GM23338 (cell line): ENCODE measurements around the gene TRPC6. TPM values are rescaled to one million over a fixed set of nuclear protein-coding genes. Genes with fewer than 3 reads are reported as not detected.

Source experiments
- ATAC-seq: fragments of 200-7000 bp; cut with Tn5 transposase; 3 replicates; pipeline ENCODE4 v1.9.1; 2020
- DNase-seq: peaks from one replicate; pipeline ENCODE4 v3.0.0-alpha.2; 2015; ENCODE audit warnings: low spot score
- H2AFZ ChIP-seq: fragments of 200-600 bp; sonication (generic); 2 replicates; pipeline ENCODE4 v1.8.0; 2016; ENCODE audit warnings: antibody characterized with exemption, mild to moderate bottlenecking, moderate library complexity
- H3F3A ChIP-seq: fragments of 200-600 bp; sonication (generic); replicated peaks from 2 replicates; pipeline ENCODE4 v1.8.0; 2017; ENCODE audit warnings: antibody characterized with exemption, mixed run types, low read depth
- H3K27ac ChIP-seq: fragments of 200-600 bp; sonication (generic); 2 replicates; pipeline ENCODE4 v1.6.1; 2016; ENCODE audit warnings: low read depth
- H3K27me3 ChIP-seq: fragments of 200-600 bp; sonication (generic); 2 replicates; pipeline ENCODE4 v1.8.0; 2016; ENCODE audit warnings: mild to moderate bottlenecking, mixed run types, moderate library complexity; ENCODE audit not compliant: insufficient read depth
- H3K36me3 ChIP-seq: fragments of 200-600 bp; sonication (generic); 2 replicates; pipeline ENCODE4 v1.8.0; 2016; ENCODE audit warnings: mild to moderate bottlenecking; ENCODE audit not compliant: insufficient read depth
- H3K4me1 ChIP-seq: fragments of 200-600 bp; sonication (generic); 2 replicates; pipeline ENCODE4 v1.8.0; 2016; ENCODE audit warnings: mild to moderate bottlenecking, moderate library complexity; ENCODE audit not compliant: insufficient read depth
- H3K4me2 ChIP-seq: fragments of 200-600 bp; sonication (generic); 2 replicates; pipeline ENCODE4 v1.7.1; 2017; ENCODE audit warnings: mixed run types
- H3K4me3 ChIP-seq: fragments of 200-600 bp; sonication (generic); 2 replicates; pipeline ENCODE4 v1.6.1; 2016; ENCODE audit warnings: mixed run types
- H3K79me2 ChIP-seq: fragments of 200-600 bp; sonication (generic); replicated peaks from 2 replicates; pipeline ENCODE4 v1.8.0; 2017; ENCODE audit warnings: mild to moderate bottlenecking; ENCODE audit not compliant: insufficient read depth
- H3K9me2 ChIP-seq: fragments of 200-600 bp; sonication (generic); 2 replicates; pipeline ENCODE4 v1.8.0; 2017; ENCODE audit not compliant: insufficient read depth
- H4K20me1 ChIP-seq: fragments of 200-600 bp; sonication (generic); replicated peaks from 2 replicates; pipeline ENCODE4 v1.8.0; 2017; ENCODE audit warnings: mild to moderate bottlenecking; ENCODE audit not compliant: insufficient read depth
- H3K27ac Mint-ChIP-seq: 2 replicates; pipeline ENCODE4 v1.8.0; 2020; ENCODE audit warnings: inconsistent platforms, mild to moderate bottlenecking, moderate library complexity, mixed read lengths
- H3K27me3 Mint-ChIP-seq: 3 replicates; pipeline ENCODE4 v1.8.0; 2022; ENCODE audit warnings: low read depth, mild to moderate bottlenecking, moderate library complexity, mixed read lengths, inconsistent platforms; ENCODE audit not compliant: insufficient read depth, poor library complexity
- H3K36me3 Mint-ChIP-seq: 3 replicates; pipeline ENCODE4 v1.8.0; 2021; ENCODE audit warnings: low read depth, mild to moderate bottlenecking, inconsistent platforms, moderate library complexity, mixed read lengths
- H3K4me1 Mint-ChIP-seq: 3 replicates; pipeline ENCODE4 v1.8.0; 2020; ENCODE audit warnings: mild to moderate bottlenecking, inconsistent platforms, mixed read lengths
- H3K4me3 Mint-ChIP-seq: 3 replicates; pipeline ENCODE4 v1.8.0; 2021; ENCODE audit warnings: moderate library complexity, mild to moderate bottlenecking, inconsistent platforms, mixed read lengths
- H3K9me3 Mint-ChIP-seq: 3 replicates; pipeline ENCODE4 v1.8.0; 2020; ENCODE audit warnings: moderate library complexity, mild to moderate bottlenecking, inconsistent platforms, mixed read lengths
- CREB1 ChIP-seq: fragments of 250-450 bp; sonication (Bioruptor Pico); IDR thresholded peaks from 2 replicates; pipeline ENCODE4 v1.5.0; 2020; ENCODE audit warnings: low read depth, mild to moderate bottlenecking, moderate library complexity
- CTCF ChIP-seq, 2 experiments: fragments of 200-600 bp in 1 of 2; sonication (generic) in 1 of 2; conservative IDR thresholded peaks; 2 replicates each; pipeline versions ENCODE4 v1.5.1 to v1.6.1; 2016 to 2017; ENCODE audit warnings: antibody characterized with exemption in 2 of 2, low read depth in 2 of 2, mild to moderate bottlenecking in 2 of 2, moderate library complexity in 1 of 2
- ETS1 ChIP-seq: IDR thresholded peaks from 2 replicates; pipeline ENCODE4 v1.6.1; 2016; ENCODE audit warnings: antibody characterized with exemption
- EZH2phosphoT487 ChIP-seq: fragments of 200-600 bp; sonication (generic); IDR thresholded peaks from one replicate; pipeline ENCODE4 v1.8.1; 2018; ENCODE audit warnings: antibody characterized with exemption; ENCODE audit not compliant: unreplicated experiment
- JUNB ChIP-seq: IDR thresholded peaks from one replicate; pipeline ENCODE4 v1.6.1; 2016; ENCODE audit warnings: antibody characterized with exemption; ENCODE audit not compliant: unreplicated experiment
- NANOG ChIP-seq: IDR thresholded peaks from 2 replicates; pipeline ENCODE4 v1.6.1; 2016; ENCODE audit warnings: antibody characterized with exemption, borderline replicate concordance
- POLR2AphosphoS5 ChIP-seq: IDR thresholded peaks from 2 replicates; pipeline ENCODE4 v1.6.1; 2016; ENCODE audit warnings: antibody characterized with exemption, low read depth
- REST ChIP-seq: IDR thresholded peaks from one replicate; pipeline ENCODE4 v1.6.1; 2018; ENCODE audit warnings: antibody characterized with exemption; ENCODE audit not compliant: unreplicated experiment
- STAT1 ChIP-seq: IDR thresholded peaks from one replicate; pipeline ENCODE4 v1.6.1; 2016; ENCODE audit warnings: antibody characterized with exemption; ENCODE audit not compliant: unreplicated experiment
- ZNF114 ChIP-seq: fragments of 250-450 bp; sonication (Bioruptor Pico); IDR thresholded peaks from 2 replicates; pipeline ENCODE4 v1.5.0; 2020; ENCODE audit warnings: mild to moderate bottlenecking, moderate library complexity
- ZNF331 ChIP-seq: fragments of 250-450 bp; sonication (Bioruptor Pico); IDR thresholded peaks from 2 replicates; pipeline ENCODE4 v1.5.0; 2020; ENCODE audit warnings: low read depth, mild to moderate bottlenecking, moderate library complexity
- polyA plus RNA-seq: library from polyadenylated mRNA; unstranded; fragments of >200 nt; fragmentation: Nextera tagmentation; extraction: Ambion mirVana; gene quantifications from 2 replicates; pipeline ENCODE4 v1.2.1, GENCODE V29; 2016
- total RNA-seq: library from RNA; depleted of rRNA; stranded (reverse); fragments of >200 nt; shearing (Covaris generic); gene quantifications from 2 replicates; pipeline ENCODE4 v1.2.3, GENCODE V29; 2014

TRPC6 gene
- total and polyA plus RNA-seq, 2 experiments from 2014 or later, result 0.05 to 4.4 TPM

- no peak for ATAC-seq
- Histone ChIP-seq H3K4me1 (no peaks in the 10 kb centered on the region), H4K20me1 (no peaks in the 10 kb centered on the region), H3K9me2 (no peaks in the 10 kb centered on the region), H2AFZ (no peak overlapping the region), H3K27ac (no peak overlapping the region), H3K36me3 (no peaks in the 10 kb centered on the region), H3F3A (no peaks in the 10 kb centered on the region), H3K27me3 (no peaks in the 10 kb centered on the region), H3K79me2 (no peaks in the 10 kb centered on the region), H3K4me3 (no peak overlapping the region), H3K4me2 (no peak overlapping the region)
- no peaks in the 10 kb centered on the region for H3K4me1 Mint-ChIP-seq
- no peaks in the 10 kb centered on the region for H3K27me3 Mint-ChIP-seq
- H3K36me3 Mint-ChIP-seq, result no peaks in the 10 kb centered on the region
- no peak for DNase-seq
- no peaks in the 10 kb centered on the region for H3K9me3 Mint-ChIP-seq
- no peak overlapping the region for H3K4me3 Mint-ChIP-seq
- no peak for TF ChIP-seq EZH2phosphoT487
- TF ChIP-seq NANOG, result no peak
- no peak for TF ChIP-seq STAT1
- no peak for TF ChIP-seq POLR2AphosphoS5
- TF ChIP-seq CTCF (conservative IDR thresholded peaks at IDR 0.05; ENCODE audit: low read depth in 2 of 2), result no peak
- TF ChIP-seq REST, result no peak
- no peak for TF ChIP-seq CREB1 (CRISPR knock-in tag)
- no peak for TF ChIP-seq JUNB
- TF ChIP-seq ZNF331 (CRISPR knock-in tag), result no peak
- TF ChIP-seq ETS1, result no peak
- TF ChIP-seq ZNF114 (CRISPR knock-in tag), result no peak
- H3K27ac Mint-ChIP-seq, result no peak overlapping the region
Measured at GRCh38 chr11:101497291-101497690, 86.5 kb downstream of the TRPC6 start.
